MM.1S (cell line): ENCODE results near the gene APOBEC2.
A peak's percentile ranks its signal among the peaks of the same experiment; 100 is the strongest.

ENCODE experiments used
- DNase-seq: peaks from one replicate; pipeline ENCODE4 v3.0.0-alpha.2; 2015
- H2AFZ ChIP-seq: fragments of 300-600 bp; sonication (generic); 2 replicates; pipeline ENCODE4 v1.6.0; 2016; ENCODE audit warnings: antibody characterized with exemption, low read length
- H3F3A ChIP-seq: fragments of 300-600 bp; sonication (generic); 2 replicates; pipeline ENCODE4 v1.6.1; 2016; ENCODE audit warnings: mild to moderate bottlenecking, antibody characterized with exemption, low read length, moderate library complexity, mixed read lengths; ENCODE audit not compliant: insufficient read depth
- H3K27ac ChIP-seq: fragments of 300-600 bp; sonication (generic); 2 replicates; pipeline ENCODE4 v1.5.1; 2016; ENCODE audit warnings: mild to moderate bottlenecking, low read length
- H3K27me3 ChIP-seq: fragments of 300-600 bp; sonication (generic); replicated peaks from 2 replicates; pipeline ENCODE4 v1.6.0; 2016; ENCODE audit warnings: low read length; ENCODE audit not compliant: insufficient read depth
- H3K36me3 ChIP-seq: fragments of 300-600 bp; sonication (generic); replicated peaks from 2 replicates; pipeline ENCODE4 v1.6.1; 2016; ENCODE audit warnings: mild to moderate bottlenecking, low read length, mixed read lengths; ENCODE audit not compliant: insufficient read depth
- H3K4me1 ChIP-seq: fragments of 300-600 bp; sonication (generic); 2 replicates; pipeline ENCODE4 v1.6.1; 2016; ENCODE audit warnings: low read length, mixed read lengths
- H3K4me2 ChIP-seq: fragments of 300-600 bp; sonication (generic); 2 replicates; pipeline ENCODE4 v1.6.0; 2016; ENCODE audit warnings: low read depth, low read length
- H3K4me3 ChIP-seq: fragments of 300-600 bp; sonication (generic); 2 replicates; pipeline ENCODE4 v1.5.1; 2016; ENCODE audit warnings: low read length, mixed read lengths
- H3K79me2 ChIP-seq: fragments of 300-600 bp; sonication (generic); 2 replicates; pipeline ENCODE4 v1.6.1; 2016; ENCODE audit warnings: mixed run types, low read length, mixed read lengths
- H3K9ac ChIP-seq: fragments of 300-600 bp; sonication (generic); 2 replicates; pipeline ENCODE4 v1.6.1; 2016; ENCODE audit warnings: low read length, mixed read lengths
- H3K9me2 ChIP-seq: fragments of 300-600 bp; sonication (generic); replicated peaks from 2 replicates; pipeline ENCODE4 v1.6.1; 2016; ENCODE audit warnings: mild to moderate bottlenecking, low read length, mixed read lengths; ENCODE audit not compliant: insufficient read depth
- H3K9me3 ChIP-seq: fragments of 300-600 bp; sonication (generic); replicated peaks from 2 replicates; pipeline ENCODE4 v1.6.1; 2016; ENCODE audit warnings: mild to moderate bottlenecking, low read length, mixed read lengths; ENCODE audit not compliant: insufficient read depth
- H4K20me1 ChIP-seq: fragments of 300-600 bp; sonication (generic); 2 replicates; pipeline ENCODE4 v1.6.1; 2016; ENCODE audit warnings: mild to moderate bottlenecking, low read length, moderate library complexity, mixed read lengths; ENCODE audit not compliant: insufficient read depth
- EZH2 ChIP-seq: fragments of 300-600 bp; sonication (generic); optimal IDR thresholded peaks from 2 replicates; pipeline ENCODE3; 2017; ENCODE audit warnings: low read depth, mild to moderate bottlenecking, antibody characterized with exemption, low read length, mixed read lengths
- EZH2phosphoT487 ChIP-seq: fragments of 300-600 bp; sonication (generic); IDR thresholded peaks from 2 replicates; pipeline ENCODE4 v1.6.1; 2018; ENCODE audit warnings: antibody characterized with exemption, low read length
- TF ChIP-seq, protein P1 (sequence below): fragments of 300-600 bp; sonication (generic); IDR thresholded peaks from 2 replicates; pipeline ENCODE4 v1.5.1; 2016; ENCODE audit warnings: antibody characterized with exemption, low read length, mixed read lengths

APOBEC2 gene

DNA sequence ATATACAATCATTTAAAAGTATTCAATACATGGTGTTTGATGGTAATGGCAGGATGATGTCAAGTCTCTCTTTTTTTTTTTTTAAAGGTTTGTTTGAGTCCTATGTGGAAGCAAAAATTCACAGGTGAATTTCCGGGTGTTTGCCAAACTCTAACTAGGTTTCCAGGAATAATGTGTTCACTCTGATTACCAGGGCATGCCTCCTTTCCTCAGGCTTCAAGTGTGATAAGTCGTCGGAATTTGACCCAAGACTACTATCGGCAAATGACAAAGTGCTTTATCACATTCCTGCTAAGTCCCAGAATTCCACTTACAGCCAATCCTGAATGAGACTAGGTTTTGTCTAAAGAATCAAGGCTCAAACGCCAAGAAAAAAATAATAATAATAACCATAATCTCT, 11.8 kb downstream of the APOBEC2 start:
- Histone ChIP-seq H3K9me3 (no peaks in the 10 kb centered on the region), H3K79me2 (no peaks in the 10 kb centered on the region), H3K4me1 (peaks cover 14% of the 10 kb centered on the region), H3K4me2 (peak overlapping the region; percentile 15; the same call in 1 of the 2 replicates), H3K9me2 (no peaks in the 10 kb centered on the region), H2AFZ (no peak overlapping the region), H4K20me1 (no peaks in the 10 kb centered on the region), H3K27me3 (no peaks in the 10 kb centered on the region), H3K36me3 (no peaks in the 10 kb centered on the region), H3K9ac (no peak overlapping the region), H3K27ac (no peak overlapping the region), H3K4me3 (no peak overlapping the region), H3F3A (no peaks in the 10 kb centered on the region)
- no peak for DNase-seq
- TF ChIP-seq, protein P1, sequence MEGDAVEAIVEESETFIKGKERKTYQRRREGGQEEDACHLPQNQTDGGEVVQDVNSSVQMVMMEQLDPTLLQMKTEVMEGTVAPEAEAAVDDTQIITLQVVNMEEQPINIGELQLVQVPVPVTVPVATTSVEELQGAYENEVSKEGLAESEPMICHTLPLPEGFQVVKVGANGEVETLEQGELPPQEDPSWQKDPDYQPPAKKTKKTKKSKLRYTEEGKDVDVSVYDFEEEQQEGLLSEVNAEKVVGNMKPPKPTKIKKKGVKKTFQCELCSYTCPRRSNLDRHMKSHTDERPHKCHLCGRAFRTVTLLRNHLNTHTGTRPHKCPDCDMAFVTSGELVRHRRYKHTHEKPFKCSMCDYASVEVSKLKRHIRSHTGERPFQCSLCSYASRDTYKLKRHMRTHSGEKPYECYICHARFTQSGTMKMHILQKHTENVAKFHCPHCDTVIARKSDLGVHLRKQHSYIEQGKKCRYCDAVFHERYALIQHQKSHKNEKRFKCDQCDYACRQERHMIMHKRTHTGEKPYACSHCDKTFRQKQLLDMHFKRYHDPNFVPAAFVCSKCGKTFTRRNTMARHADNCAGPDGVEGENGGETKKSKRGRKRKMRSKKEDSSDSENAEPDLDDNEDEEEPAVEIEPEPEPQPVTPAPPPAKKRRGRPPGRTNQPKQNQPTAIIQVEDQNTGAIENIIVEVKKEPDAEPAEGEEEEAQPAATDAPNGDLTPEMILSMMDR: no peak
- TF ChIP-seq EZH2 (no peak), EZH2phosphoT487 (no peak)

- H3K27me3 ChIP-seq: no peaks in the 10 kb centered on the region
- peak overlapping the region; percentile 15; the same call in 1 of the 2 replicates for H3K4me2 ChIP-seq
- H3K4me1 ChIP-seq: peaks cover 14% of the 10 kb centered on the region
- peaks cover 1% of the 10 kb centered on the region; the same call in 1 of the 2 replicates for H3K79me2 ChIP-seq
- H4K20me1 ChIP-seq: no peaks in the 10 kb centered on the region
- no peaks in the 10 kb centered on the region for H3K36me3 ChIP-seq
- no peak for DNase-seq
- no peaks in the 10 kb centered on the region for H3F3A ChIP-seq
- no peaks in the 10 kb centered on the region for H3K9me2 ChIP-seq
- no peak overlapping the region for H3K4me3 ChIP-seq
- TF ChIP-seq, protein P1: no peak
- TF ChIP-seq EZH2phosphoT487: no peak
- TF ChIP-seq EZH2: no peak
- H3K9ac ChIP-seq: no peak overlapping the region; the same call in 1 of the 2 replicates
- no peak overlapping the region for H3K27ac ChIP-seq
- H2AFZ ChIP-seq: no peak overlapping the region
- H3K9me3 ChIP-seq: no peaks in the 10 kb centered on the region
These were observed 12.6 kb downstream of the APOBEC2 start for GRCh38 chr6:41065550-41066026.

- Histone ChIP-seq H3F3A (peaks cover 5% of the 10 kb centered on the region), H3K4me1 (peaks cover 14% of the 10 kb centered on the region), H3K4me2 (no peak overlapping the region), H2AFZ (no peak overlapping the region), H3K79me2 (peaks cover 9% of the 10 kb centered on the region), H3K27me3 (no peaks in the 10 kb centered on the region), H3K36me3 (no peaks in the 10 kb centered on the region), H3K9me3 (no peaks in the 10 kb centered on the region), H3K4me3 (no peak overlapping the region), H3K27ac (no peak overlapping the region), H3K9ac (no peak overlapping the region), H4K20me1 (no peaks in the 10 kb centered on the region), H3K9me2 (no peaks in the 10 kb centered on the region)
- TF ChIP-seq, protein P1: peak; percentile 79
- TF ChIP-seq EZH2: no peak
- DNase-seq: peak; percentile 58
These were observed 13.9 kb downstream of the APOBEC2 start for GRCh38 chr6:41066867-41067304.
